CD4-positive, alpha-beta T cell treated with Interleukin-17A for 1 hour (primary cell): ENCODE results near the gene ZNF385A.

Experiments used
- DNase-seq: peaks from one replicate; pipeline ENCODE4 v3.0.0-alpha.2; 2020

Gene ZNF385A

DNA sequence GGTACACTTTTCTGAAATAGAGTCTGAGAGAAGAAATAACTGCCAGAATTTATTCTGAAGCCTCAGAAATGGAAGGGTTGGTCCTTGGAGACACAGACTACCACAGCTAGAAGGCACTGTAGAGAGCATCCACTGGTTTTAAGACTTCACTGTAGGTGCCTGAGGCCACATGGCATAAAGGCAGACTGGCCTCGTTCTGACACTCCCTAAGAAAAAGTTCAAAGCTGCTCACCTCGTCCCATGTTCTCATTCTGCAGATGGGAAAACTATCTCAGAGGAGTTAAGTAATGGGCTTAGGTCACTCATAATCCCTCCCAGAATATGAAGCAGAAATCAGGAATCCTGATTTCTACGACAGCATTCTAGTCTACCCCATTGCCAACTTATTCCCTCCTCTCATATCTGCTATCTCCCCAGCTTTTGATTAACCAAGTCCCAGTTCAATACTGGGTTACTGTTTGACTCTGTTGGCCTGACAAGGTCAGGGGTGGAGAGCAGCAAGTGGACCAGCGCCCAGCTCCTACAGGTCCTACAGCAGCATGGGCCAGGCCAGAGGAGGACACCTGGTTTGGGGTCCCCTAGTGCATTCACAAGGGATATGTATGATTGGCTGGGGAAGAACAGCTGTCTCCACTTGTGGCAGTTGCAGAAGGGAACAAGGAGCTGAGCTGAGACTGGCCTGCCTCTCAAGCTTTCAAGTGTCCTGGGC is 30.8 kb upstream of the ZNF385A start:
- DNase-seq: no peak

DNA sequence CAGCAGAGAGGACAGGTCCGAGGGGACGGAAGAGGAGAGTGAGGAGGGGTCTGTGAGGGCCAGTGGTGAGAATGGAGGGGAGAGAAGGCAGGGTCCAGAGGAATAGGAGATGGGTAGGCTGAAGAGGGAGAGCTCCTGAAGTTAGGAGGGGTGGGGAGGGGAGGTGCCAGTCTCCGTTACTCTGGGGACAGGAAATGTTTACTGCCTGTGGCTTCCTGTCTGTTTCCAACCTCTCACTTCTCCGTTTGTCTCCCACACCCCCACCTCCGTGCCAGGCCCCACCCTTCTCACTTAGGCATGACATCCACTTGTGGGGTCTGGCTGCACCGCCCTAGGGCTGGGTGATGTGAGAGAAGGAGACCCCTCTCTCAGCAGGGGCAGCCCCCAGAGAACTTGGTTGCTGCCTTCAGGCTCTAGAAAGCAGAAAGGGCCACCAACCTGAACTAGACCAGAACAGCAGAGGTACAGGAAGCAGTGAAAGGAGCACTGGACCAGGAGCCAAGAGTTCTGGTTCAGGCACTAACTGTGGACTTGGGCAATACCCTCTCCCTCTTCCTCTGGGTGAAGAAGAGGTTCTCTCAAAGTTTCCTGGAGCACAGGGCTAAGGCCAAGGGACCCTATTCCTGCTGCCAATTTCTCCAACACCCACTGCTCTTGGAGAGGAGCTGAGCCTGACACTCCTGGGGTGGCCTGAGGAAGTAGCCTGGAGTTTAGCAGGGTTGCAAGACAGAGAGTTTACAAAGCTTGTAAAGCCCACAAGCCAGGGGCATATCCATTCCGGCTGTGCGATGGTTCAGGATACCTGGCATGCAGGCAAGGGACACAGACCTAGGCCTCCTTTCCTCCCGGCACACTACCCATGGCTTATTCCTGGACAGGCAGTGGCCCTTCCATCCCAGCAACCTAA is 29.0 kb upstream of the ZNF385A start:
- DNase-seq: peak; percentile 91

DNA sequence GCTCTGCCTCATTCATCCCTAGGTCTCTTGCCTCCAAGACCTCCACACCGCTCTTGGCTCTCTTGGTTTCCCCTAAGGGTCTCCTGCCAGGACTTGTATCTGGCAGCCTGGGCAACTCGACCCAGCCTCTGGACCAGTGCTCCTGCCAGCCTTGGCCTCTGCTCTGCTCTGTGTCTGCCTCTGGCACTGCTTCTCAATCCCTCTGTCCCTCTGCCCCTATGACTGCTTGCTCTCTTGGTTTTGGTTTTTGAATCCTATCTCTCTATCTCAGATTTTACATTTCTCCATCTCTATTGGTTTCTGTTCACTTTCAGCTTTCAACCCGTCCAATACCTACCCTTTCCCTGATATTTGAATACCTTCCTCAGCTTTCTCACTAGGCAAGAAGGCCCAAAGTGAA is 28.3 kb upstream of the ZNF385A start:
- DNase-seq: peak; percentile 52

DNA sequence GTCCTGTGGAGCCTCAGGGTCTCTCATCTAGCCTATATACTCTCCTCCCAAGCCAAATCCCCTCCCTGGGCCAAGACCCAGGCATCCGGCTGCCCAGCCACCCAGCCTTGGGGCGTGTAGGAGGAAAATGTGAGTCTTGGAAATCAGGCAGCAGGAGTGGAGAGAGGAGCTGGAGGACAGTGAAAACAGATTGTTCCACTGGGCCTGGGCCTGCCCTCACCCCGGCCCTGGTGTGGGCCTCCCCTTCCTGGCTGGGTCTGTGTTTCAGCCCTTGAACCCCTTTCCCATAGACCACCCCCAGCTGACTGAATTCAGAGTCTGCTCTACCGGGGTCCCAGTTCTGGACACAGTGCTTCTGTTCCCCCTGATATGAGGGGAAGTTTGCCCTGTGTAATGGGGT is 27.8 kb upstream of the ZNF385A start:
- DNase-seq: no peak

DNA sequence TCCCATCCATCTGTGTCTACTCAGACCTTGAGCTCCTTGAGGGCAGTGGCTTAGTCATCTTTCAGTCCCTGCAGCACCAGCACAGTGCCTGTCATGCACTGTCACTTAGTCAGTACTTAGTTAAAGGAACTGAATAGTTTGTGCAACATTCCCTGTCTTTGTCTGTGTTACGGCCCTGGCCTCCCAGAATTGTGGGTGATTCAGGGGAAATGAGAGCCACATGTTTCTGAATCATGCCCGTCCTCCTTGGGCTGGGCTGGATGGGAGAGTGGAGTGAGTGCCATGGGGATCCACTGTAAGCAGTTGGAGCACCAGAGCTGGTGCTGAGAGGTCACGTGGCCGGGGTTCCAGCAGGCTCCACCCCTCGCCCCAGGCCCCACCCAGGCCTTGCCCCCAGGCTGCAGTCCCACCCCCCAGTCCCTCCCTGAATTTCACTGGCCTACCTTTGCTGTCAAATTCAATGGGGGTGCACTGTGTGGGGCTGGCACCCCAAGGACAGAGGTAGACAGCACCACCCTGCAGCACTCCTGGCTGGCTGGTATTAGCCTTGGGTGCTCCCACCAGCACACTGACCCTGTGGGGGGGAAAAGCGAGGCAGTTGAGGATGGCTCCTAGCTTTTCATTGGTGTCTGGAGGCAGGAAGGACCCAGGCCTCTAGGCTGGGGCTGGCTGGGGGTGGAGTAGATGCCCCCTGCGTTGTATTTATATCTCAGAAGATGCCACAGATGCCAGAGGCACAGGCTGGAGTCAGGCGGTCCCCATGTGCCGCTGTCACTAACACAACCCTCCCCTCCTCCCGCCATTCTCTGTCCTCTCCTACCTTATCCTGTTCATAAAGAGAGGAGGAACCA is 27.1 kb upstream of the ZNF385A start:
- DNase-seq: peak; percentile 72

DNA sequence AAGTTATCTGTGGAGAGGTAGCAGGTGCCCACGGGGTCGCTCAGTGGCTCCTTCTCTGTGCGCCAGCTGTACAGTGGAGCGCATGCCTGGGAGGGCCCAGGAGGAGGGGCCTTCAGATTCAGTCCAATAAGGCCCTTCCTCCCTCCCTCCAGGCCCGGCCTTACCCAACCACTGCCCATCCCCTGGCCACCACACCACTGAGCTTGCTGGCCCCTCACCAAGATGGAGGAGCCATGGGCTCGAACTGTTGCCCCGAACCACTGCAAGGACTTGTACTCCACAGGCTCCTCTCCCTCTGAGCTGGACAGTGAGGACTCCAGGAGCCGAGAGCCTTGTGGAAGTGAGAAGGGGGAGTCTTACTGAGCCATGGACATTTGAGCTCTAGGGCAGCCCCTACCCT is 24.7 kb upstream of the ZNF385A start:
- DNase-seq: no peak

DNA sequence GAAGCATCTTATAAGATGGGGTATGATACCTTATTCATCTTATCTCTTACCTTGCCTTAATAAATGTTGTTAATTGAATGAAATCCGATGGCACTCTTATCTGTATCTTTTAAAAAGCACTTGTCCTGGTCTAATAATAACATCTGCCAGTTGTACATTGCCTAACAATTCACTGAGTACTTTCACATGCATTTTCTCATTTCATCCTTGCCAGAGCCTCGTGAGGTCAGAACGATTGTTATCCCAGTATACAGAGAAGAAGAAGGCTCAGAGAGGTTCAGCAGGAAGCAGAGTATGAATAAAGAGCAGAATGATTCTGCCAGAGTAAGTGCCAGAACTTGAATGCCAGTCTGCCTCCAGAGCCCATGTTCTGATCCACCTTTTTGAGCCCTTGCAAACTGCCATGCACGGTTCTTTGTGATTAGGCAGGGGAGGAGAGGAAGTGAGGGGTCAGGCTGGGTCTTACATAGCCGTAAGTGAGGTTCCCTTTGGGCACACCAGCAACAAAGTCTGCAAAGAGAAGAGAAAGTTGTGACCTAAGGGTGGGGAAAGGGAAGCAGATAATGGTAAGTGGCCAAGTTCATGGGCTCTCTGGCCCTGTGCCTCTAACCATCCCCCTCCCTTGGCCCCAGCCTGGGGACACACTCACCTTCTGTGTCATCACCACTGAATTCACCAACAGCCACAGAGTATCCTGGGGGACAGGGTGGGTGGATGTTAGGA is 22.8 kb upstream of the ZNF385A start:
- no peak for DNase-seq

DNA sequence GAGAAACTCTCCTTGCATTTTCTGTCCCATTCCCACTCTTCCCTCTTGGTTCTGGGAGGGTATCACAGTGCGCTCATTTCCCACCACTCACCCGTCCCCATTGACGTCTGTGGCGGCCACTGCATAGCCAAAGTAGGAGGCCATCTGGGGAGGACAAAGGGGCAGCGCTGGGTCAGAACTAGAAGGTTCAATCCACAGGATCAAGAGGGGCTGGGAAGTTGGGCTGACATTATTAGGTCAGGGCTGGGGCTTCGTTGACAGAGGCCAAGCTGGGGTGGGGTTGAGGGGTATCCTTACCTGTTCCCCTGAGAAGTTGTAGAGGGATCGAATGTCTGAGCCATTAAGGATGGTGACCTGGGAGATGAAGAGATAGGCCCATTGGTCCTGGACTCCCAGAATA is 21.0 kb upstream of the ZNF385A start:
- DNase-seq: no peak

DNA sequence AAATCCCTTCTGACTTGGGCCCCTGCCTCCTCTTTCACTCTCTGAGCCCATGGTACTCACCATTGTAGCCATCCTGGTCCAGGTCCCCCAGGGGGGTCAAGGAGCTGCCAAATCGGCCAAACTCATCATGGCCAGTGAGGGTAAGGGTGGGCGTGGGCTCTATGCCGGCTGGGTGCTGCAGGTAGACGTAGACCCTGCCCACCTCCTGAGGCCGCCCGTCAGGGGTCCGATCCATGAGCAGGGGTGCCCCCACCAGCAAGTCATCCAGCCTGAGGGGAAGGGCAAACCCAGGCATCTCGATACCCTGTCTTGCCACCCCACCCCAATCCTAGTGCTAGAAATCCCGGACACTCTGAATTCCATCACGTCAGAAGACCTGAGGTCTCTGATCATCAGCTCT is 20.6 kb upstream of the ZNF385A start:
- DNase-seq: no peak

DNA sequence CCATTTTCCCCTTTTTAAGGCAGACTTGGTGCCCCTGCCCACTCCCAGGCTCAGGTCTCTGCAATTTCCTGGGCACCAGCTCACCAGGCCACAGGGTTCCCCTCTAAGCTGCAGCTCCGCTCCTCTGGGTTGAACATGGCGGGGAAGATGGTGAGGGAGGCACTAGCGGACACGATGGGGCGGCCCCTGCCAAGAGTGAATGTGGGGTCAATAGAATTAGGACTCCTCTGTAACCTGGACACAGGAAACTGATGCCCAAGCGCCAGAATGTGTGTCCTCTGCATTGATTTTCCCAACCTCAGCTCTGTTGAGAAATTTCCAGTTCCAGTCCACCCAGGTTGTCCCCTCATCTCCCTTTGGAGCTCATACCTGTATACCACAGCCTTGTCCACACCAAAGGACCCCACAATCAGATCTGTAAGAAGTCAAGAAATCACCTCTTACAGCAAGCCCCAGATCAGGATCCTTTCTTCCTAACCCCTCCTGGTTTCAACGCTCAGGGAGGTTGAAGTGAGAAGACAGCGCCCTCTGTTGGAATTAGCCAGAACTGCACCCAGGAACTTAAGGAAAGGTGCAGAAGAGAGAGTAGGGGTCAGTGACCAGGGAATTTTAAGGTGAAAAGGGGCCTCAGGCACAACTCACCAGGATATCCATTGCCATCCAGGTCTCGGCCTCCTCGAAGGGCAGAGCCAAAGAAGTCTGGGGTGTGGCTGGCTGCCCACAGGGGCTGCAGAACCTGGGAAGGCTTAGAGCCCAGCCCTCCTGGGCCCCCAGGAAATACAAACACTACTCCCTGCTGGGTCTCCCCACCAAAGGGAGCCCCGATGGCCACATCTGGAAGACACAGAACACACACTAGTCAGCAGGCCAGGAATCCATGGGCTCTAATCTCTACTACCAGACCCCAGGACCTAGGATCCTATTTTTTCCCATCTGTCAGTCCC is 19.8 kb upstream of the ZNF385A start:
- peak; percentile 78 for DNase-seq

DNA sequence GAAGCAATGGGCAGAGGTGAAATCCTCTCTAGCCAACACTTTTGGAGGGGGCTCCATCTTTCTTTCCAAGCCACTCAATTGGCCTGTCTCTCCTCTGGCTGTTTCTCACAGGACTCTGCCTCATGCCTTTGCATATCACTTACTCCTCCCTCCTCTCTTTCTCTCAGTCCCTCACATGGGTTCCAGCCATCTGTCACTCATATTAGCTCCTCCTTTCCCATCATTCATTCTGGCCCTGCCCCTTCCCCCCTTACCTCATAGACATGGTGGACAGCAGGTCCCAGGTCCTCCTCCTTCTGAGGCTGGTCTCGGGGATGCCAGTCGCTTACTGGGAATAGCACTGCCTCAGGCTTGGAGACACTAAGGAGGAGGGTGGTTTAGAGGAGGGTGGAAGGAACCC is 16.6 kb upstream of the ZNF385A start:
- DNase-seq: no peak

DNA sequence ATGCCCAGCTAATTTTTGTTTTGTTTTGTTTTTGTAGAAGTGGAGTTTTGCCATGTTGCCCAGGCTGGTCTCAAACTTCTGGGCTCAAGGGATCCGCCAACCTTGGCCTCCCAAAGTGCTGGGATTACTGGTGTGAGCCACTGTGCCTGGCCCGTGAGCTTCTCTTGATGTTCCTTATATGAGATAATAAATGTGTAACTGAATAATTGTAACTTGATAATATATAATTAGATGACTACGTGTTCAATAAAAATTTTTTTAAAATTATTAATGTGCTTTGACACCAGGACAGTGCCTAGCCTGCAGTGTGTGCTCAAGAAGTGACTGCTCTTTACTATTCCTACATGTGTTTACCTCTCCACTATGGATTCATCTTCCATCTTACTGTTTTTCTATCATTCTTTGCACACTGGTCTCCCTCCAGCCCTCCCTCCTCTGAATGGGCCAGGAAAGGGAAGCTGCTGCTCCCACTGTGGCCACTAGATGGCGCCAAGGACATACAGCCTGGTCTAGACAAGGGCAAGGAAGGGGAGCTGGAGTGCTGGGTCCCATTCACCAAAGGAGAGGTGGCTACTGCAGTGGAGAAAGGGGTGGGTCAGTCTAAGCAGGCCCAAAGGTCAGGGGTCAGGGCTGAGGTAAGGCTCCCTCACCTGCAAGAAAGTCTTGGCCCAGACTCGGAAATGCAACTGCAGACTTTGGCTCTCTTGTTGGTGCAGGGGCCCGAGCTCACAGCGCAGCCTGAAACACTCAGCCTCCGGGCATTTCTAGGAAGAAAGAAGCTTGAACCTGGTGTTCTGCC is 14.7 kb upstream of the ZNF385A start:
- DNase-seq: peak; percentile 91

DNA sequence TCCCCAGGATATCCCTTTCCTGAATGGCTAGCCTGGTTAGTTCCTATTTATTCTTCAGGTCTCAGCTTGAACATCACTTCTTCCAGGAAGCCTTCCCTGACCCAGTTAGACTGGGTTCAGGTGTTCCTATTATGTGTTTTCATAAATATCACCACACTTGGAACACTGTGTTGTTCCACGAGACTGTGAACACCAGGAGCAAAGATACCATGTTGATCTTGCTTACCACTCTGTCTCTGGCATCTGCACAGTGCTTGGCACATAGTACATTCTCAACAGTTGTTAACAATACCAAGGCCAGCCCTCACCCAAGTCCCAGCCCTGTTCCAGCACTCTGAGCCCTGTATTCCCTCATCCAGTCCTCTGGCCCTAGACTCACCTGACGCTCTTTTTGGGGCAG is 13.7 kb upstream of the ZNF385A start:
- DNase-seq: no peak

DNA sequence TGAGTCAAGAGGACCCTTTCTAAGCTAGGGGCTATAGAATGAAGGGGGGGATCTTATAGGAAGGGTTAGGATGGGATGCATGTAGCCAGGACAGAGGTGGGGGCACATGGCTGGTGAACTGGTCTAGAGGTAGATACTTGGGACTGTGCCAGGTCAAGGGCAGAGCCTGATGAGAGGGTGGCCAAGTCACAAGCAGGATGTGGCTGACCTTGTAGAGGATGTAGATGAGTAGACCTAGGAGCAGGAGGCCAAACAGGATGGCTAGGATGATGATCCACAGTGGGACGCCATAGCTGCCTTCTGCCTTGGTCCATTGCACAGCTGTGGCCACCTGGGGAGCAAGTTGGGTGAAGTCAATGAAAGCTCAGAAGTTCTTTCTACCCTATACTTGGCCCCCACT is 12.6 kb upstream of the ZNF385A start:
- DNase-seq: no peak

DNA sequence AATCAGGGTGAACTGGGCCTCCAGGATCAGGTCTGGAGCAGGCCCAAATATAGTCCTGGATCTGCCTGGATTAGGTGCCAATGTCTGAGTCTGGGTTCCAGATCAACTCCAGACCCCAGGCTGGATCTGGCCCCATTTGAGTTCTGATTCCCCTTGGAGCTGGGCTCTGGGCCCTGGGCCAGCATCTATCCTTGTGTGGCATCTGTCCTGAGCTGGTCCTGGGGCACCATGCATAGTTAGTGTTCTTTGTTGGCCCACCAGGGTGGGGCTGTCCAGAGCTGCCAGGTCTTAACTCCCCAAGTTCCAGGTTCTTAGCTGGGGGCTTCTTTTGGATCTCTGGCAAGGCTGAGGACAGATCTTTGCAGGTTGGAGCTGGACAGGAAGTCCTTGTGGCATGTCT is 11.0 kb upstream of the ZNF385A start:
- DNase-seq: no peak

DNA sequence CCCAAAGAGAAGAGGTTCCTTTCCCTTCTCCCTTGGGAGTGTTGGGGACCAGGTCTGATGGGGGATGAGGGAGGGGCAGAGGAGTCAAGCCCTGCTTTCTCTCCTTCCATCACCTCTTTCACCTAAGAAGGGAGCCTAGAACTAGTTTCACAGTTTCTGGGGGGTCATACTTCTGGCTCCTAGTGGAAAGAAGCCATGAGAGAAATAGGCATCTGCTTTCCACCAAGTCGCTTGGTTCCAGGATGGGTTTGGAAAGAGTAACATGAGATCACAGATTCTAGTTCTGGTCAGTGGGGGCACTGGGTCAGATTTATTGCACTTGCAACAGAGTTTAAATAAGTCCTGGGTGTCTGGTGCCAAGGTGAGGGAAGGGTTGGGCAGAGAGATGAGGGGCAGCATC is 10.5 kb upstream of the ZNF385A start:
- DNase-seq: no peak

DNA sequence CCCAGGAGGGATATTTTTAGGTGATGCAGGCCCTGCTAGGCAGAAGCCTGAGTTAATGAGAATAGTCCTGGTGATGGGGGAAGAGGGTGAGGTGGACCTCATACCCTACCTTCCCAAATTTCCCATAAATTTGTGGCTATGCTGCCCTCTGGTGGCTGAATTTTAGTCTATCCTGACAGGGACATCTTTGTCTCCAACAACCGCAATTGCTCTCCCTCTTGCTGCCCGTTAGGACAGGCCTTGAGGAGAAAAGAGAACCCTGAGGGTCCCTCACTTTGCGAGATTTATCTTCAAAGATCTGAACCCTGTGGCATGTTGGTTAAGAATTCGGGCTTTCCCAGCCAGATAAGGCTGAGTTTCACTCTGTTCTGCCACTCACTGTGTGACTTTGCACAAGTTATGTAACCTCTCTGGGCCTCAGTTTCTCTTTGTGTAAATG is 9.8 kb upstream of the ZNF385A start:
- peak; percentile 57 for DNase-seq

DNA sequence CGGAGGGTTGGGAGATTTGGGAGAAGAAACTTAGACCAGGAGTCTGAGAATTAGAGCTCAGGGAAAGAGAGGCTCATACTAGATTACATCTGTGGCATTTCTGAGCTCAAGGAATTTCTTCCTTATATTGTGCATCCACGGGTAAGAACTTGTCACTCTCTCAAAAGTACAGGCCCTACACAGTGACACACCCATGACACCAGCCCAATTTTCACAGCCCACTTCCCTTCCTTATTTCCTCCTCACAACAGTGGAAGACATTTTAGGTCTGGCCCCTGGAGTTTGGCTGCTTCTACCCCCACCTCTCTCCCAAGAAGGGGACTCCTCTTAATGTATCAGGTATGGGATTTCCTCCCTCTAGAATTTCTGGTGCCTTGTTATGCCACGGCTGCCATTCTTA is 9.2 kb upstream of the ZNF385A start:
- DNase-seq: no peak

DNA sequence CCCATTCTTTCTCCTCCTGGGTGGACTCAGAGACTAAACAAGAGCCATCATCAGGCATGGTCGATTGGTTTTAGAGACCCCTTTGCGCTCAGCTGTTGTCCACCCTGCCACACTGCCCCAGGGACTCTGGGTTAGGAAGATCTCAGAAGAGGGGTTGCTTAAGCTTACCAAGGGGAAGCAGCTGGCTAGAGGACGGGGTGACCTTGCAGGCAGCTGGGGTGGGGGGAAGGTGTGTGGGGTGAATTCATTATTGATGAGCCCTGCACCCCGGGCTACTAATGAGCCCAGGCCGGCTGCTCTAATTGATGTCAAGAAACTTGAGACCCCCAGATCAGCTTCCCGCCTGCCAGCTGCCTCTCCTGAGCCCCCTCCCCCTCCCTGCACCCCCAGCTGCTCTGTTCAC is 8.7 kb upstream of the ZNF385A start:
- no peak for DNase-seq

DNA sequence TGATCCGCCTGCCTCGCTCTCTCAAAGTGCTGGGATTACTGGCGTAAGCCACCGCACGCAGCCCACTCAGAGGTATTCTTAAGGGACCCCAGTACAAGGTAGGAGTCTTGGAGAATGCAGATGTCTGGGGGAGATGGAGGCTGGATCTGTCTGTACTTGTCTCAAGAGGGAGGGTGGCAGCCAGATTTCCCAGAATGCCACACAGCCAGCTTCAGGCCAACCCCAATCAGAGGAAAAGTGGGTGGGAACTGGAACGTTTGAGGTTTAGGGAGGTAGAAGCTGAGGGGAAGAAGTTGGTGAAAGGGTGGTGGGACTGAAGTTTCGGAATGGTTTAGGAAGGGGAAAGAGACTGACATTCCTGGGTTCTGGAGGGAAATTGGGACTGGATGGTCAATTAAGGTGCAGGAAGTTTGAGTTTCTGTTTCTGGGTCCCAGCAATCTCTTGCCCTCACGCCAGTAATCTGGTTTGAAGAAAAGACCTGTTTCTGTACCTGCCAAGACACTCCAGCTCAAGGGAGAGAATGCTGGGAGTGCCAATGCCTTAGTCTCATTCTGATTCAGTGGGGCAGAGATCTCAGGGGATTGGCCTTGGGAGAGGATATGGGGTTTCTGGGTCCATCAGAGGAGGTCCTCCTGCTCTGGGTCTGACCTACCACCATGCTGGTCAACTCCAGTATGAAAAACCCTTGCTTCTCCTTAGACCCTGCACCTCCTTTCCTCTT is 8.1 kb upstream of the ZNF385A start:
- no peak for DNase-seq
